GM12872 (cell line): ENCODE measurements around the gene POU5F1.

Experiments used
- TF ChIP-seq, protein P1 (sequence below): IDR thresholded peaks from 3 replicates; pipeline ENCODE4 v1.5.1; 2011; ENCODE audit warnings: low read depth, mild to moderate bottlenecking, low read length, moderate library complexity; ENCODE audit not compliant: insufficient read depth

Gene POU5F1

GRCh38 chr6:31170987-31171671 is 647 bp upstream of the POU5F1 start:
- TF ChIP-seq, protein P1, sequence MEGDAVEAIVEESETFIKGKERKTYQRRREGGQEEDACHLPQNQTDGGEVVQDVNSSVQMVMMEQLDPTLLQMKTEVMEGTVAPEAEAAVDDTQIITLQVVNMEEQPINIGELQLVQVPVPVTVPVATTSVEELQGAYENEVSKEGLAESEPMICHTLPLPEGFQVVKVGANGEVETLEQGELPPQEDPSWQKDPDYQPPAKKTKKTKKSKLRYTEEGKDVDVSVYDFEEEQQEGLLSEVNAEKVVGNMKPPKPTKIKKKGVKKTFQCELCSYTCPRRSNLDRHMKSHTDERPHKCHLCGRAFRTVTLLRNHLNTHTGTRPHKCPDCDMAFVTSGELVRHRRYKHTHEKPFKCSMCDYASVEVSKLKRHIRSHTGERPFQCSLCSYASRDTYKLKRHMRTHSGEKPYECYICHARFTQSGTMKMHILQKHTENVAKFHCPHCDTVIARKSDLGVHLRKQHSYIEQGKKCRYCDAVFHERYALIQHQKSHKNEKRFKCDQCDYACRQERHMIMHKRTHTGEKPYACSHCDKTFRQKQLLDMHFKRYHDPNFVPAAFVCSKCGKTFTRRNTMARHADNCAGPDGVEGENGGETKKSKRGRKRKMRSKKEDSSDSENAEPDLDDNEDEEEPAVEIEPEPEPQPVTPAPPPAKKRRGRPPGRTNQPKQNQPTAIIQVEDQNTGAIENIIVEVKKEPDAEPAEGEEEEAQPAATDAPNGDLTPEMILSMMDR, result no peak

DNA sequence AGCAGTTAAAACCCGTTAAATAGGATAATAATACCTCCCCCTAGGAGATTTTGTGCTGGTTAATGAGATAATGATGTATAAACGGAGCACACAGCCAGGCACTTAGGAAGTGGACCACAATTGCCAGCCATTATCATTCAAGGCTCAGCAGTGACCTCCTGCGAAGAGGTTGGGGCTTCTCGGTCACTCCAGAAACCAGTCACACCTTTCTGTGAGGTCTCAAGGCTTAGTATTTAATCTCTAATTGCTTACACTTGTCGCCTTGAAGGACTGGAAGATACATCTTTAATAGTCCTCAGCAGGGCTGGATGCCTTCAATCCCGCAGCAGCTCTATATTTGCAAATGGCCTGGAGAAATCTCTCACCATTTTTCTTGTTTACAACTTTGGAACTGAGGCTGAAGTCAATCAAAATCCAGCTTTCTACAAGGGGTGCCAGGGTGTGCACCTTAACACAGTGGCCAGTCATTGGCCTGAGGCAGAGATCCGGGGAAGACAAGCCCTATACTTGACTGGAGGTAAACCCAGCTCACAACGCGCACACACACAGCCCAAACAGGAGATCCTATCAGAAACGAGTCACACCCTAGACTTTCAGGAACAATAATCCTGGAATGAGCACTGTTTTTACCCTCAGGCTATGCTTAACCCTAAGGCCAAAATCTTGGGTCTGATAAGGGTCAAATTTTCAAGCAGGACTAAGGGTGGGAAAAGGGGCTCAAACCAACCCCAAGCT is 1.2 kb downstream of the POU5F1 start:
- TF ChIP-seq, protein P1, result no peak

DNA sequence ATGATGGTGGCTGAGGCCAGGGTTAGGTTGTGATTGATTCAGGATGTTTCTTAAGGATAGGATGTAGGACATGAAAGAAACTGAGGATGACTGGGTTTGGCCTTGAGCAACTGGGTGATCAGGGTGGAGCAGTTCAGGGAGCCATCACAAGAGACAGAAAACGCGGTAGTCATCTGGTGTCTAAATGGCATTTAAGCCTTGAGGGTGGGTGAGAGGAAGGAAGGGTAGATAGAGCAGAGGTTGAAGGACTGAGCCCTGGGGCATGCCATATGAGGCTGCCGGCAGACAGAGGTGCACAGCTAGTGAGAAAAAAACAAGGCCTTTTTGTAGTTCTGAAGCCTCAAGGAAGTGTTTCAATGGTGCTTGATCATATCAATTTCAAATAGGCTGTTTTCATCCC is 1.9 kb downstream of the POU5F1 start:
- TF ChIP-seq, protein P1, result no peak

DNA sequence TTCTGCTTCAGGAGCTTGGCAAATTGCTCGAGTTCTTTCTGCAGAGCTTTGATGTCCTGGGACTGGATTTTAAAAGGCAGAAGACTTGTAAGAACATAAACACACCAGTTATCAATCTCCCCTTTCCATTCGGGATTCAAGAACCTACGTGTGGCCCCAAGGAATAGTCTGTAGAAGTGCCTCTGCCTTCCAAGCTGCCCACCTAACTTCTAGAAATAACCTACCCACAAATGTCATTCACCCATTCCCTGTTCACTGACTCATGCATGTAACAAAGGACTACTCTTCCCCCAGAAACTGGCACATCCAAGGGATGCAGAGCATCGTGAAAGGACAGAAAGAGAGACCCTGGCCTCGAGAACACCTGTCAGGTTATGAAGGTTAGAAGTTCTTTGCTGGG is 4.5 kb downstream of the POU5F1 start:
- TF ChIP-seq, protein P1, result no peak

DNA sequence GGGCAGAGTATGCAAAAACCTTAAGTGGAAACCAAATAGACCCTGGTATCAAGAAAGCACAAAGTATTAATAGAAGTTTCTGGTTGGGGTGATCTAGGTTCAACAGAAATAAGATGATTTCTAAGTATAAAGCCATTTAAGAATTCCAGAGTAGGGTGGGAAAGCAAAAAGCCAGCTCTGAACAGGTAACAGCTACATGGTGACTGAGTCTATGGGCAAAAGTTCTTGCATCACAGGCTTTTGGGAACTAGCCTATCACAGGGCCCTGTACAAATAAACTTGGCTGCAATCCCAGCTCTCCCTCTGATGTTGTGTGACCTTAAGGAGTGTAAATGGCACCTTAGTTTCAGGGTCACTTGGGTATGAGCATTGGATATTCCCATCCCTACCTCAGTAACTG is 6.6 kb downstream of the POU5F1 start:
- TF ChIP-seq, protein P1, result no peak

GRCh38 chr6:31162463-31163165 is 7.9 kb downstream of the POU5F1 start:
- TF ChIP-seq, protein P1, result no peak
